Lower leg skin (tissue), 3 donors: Measurements from ENCODE around the gene TMEM98.

ENCODE experiments used
- POLR2A ChIP-seq, 2 donors: fragments of 450-650 bp; IDR thresholded peaks; one replicate each; pipeline ENCODE4 v1.6.1; 2016 to 2017; ENCODE audit warnings: antibody characterized with exemption in 2 of 2, mild to moderate bottlenecking in 1 of 2, moderate library complexity in 1 of 2
- TF ChIP-seq, protein P1 (sequence below), 3 donors: fragments of 450-650 bp; IDR thresholded peaks; one replicate each; pipeline ENCODE4 v1.5.1; 2016; ENCODE audit warnings: antibody characterized with exemption in 3 of 3, mild to moderate bottlenecking in 3 of 3, moderate library complexity in 2 of 3

DNA sequence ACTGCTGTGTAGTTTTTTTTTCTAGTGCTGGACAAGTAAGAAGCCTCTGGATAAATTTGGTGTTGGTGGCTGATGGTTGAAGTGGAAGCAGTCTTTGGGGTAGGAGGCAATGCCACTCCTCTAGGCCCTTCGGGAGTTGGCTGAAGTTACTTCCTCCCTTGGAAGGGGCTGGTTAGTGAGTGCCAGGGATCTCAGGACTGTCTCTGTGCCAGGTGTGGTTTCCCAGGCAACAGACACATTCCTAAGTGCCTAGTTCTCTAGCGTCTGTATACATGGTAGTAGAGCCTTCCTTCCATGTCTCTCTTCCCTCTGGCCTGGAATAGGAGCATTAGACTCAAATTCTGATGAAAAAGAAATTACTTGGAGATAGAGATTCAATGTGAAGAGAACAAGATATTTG is 15.3 kb downstream of the TMEM98 start:
- TF ChIP-seq POLR2A (IDR thresholded peaks at IDR 0.05) = no peak
- TF ChIP-seq, protein P1, sequence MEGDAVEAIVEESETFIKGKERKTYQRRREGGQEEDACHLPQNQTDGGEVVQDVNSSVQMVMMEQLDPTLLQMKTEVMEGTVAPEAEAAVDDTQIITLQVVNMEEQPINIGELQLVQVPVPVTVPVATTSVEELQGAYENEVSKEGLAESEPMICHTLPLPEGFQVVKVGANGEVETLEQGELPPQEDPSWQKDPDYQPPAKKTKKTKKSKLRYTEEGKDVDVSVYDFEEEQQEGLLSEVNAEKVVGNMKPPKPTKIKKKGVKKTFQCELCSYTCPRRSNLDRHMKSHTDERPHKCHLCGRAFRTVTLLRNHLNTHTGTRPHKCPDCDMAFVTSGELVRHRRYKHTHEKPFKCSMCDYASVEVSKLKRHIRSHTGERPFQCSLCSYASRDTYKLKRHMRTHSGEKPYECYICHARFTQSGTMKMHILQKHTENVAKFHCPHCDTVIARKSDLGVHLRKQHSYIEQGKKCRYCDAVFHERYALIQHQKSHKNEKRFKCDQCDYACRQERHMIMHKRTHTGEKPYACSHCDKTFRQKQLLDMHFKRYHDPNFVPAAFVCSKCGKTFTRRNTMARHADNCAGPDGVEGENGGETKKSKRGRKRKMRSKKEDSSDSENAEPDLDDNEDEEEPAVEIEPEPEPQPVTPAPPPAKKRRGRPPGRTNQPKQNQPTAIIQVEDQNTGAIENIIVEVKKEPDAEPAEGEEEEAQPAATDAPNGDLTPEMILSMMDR (IDR thresholded peaks at IDR 0.05) = no peak
